ENCODE results near the gene NRF1. TPM values are rescaled to one million over a fixed set of nuclear protein-coding genes. Genes with fewer than 3 reads are reported as not detected.

NRF1 gene
- total RNA-seq, 1 experiment from 2014 or later: 25.9 TPM

GRCh38 chr7:129721068-129721467, 109.5 kb downstream of the NRF1 start:
- DNase-seq (ENCODE audit: low read depth, low spot score) (no peak), ATAC-seq (no peak)
- TF ChIP-seq YY1 (IDR thresholded peaks at IDR 0.05; ENCODE audit: extremely low read depth, insufficient replicate concordance, low read depth, low read length) (no peak), CBX3 (IDR thresholded peaks at IDR 0.05; ENCODE audit: low read depth) (no peak), EZH2 (IDR thresholded peaks at IDR 0.05) (no peak), FOSL1 (IDR thresholded peaks at IDR 0.05; ENCODE audit: low read depth) (no peak), POLR2A (IDR thresholded peaks at IDR 0.05; ENCODE audit: borderline replicate concordance, extremely low read depth, insufficient read depth, insufficient read length) (no peak), EGR1 (IDR thresholded peaks at IDR 0.05; ENCODE audit: low read depth) (no peak), MAX (IDR thresholded peaks at IDR 0.05) (no peak), ZBTB33 (IDR thresholded peaks at IDR 0.05; ENCODE audit: extremely low read depth, insufficient replicate concordance, low read length) (no peak), JUND (IDR thresholded peaks at IDR 0.05) (no peak), ELF1 (IDR thresholded peaks at IDR 0.05; ENCODE audit: borderline replicate concordance, low read depth) (no peak), POLR2AphosphoS5 (IDR thresholded peaks at IDR 0.05; ENCODE audit: low read depth, low read length) (no peak), SIN3A (IDR thresholded peaks at IDR 0.05; ENCODE audit: low read depth) (no peak), ATF3 (IDR thresholded peaks at IDR 0.05) (no peak)
- no peak overlapping the region for H3K4me3 ChIP-seq (replicated peaks in 1 of 2; ENCODE audit: low read depth in 1 of 2, low read length in 2 of 2)
- H3K9me3 ChIP-seq (ENCODE audit: control insufficient read depth in 1 of 2, insufficient read depth in 1 of 2, low read depth in 1 of 2, low read length in 2 of 2): no peaks in the 10 kb centered on the region
- no peaks in the 10 kb centered on the region for H3K9me2 ChIP-seq (ENCODE audit: insufficient read depth)
- H3K4me2 ChIP-seq (ENCODE audit: low read length): no peak overlapping the region
- H2AFZ ChIP-seq (ENCODE audit: low read depth, low read length, poor library complexity, severe bottlenecking): no peak overlapping the region
- no peaks in the 10 kb centered on the region for H3K27me3 ChIP-seq (ENCODE audit: insufficient read depth, low read length)
- POLR2A ChIA-PET: no interaction called here
- H3K27ac ChIP-seq (ENCODE audit: low read depth, low read length): no peak overlapping the region
- intact Hi-C loops (cut with micrococcal nuclease): no loop called here
- no peaks in the 10 kb centered on the region for H3K4me1 ChIP-seq (ENCODE audit: control insufficient read depth in 1 of 2, insufficient read depth in 2 of 2, low read length in 2 of 2)
- CTCF ChIA-PET: no interaction called here
- peaks cover 11 to 20% of the 10 kb centered on the region in 2 experiments; a peak in 2 of 4 replicates for H3K36me3 ChIP-seq (ENCODE audit: control insufficient read depth in 1 of 2, insufficient read depth in 2 of 2, low read length in 2 of 2)
- no peak overlapping the region for H3K9ac ChIP-seq (ENCODE audit: low read length)
- peaks cover 5% of the 10 kb centered on the region; the same call in 1 of the 2 replicates for H4K20me1 ChIP-seq (ENCODE audit: insufficient read depth)
- RAD21 ChIA-PET (ENCODE audit: low non-redundant PET in 1 of 2, low total read pairs in 2 of 2, uncharacterized antibody in 2 of 2, unreplicated experiment in 2 of 2): no interaction called here
- H3K79me2 ChIP-seq (ENCODE audit: insufficient read depth, low read length): no peaks in the 10 kb centered on the region
- BruUV-seq (replicated peaks): no TSS peak
